ENCODE results near the gene KNOP1.
"Not testable (repeated sequence)": the region's sequence is repeated elsewhere in the genome, so short reads cannot be mapped to it uniquely, and the experiment has no call there.

The KNOP1 gene

DNA sequence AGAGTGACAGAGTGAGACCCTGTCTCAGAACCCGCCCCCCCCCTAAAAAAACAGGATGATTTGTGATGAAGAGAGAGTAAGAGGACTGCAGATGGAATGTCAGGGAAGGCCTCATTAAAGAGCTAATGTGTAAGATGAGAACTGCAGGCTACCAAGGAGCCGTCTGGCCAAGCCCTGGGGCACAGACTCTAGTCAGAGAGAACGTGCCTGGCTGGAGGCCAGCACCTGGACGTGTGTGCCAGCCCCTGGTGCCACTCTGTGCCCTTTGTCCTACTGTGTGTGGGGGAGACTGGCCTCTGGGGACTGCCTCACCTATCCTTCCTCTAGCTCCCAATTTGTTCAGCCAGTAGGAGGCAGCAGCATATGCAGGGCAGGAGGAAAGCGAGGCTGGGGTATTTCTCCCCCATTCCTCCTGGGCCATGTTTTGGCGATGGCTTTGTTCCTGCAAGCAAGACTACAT, 37.1 kb downstream of the KNOP1 start:
- DNase-seq: no peak

DNA sequence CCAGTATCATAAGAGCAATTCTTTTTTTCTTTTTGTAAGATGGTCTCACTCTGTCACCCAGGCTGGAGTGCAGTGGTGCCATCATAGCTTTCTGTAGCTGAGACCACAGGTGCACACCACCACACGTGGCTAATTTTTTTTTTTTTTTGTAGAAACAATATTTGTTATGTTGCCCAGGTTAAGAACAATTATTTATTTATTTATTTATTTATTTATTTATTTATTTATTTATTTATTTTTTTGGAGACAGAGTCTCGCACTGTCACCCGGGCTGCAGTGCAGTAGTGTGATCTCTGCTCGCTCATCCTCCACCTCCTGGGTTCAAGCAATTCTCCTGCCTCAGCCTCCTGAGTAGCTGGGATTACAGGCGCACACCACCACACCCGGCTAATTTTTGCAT, 38.7 kb downstream of the KNOP1 start:
- not testable (repeated sequence) for DNase-seq

DNA sequence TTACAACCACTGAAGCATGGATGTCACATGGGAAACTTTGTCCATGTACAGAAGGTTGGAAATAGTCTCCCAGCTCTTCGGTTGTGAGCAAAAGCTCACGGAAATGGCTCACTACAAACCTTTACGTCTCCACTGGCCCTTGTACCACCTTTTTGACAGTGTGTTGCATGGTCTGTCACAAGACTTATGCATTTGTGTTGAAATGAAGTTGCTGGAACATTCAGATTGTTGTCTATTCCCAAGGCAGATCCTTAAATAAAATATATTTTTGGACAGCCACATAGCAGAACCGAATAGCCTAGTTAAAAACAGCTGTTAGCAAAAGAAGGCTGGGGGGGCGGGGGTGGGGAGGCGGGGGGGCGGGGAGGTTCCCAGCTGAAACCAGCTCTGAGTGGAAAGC, 39.2 kb downstream of the KNOP1 start:
- no peak for DNase-seq

DNA sequence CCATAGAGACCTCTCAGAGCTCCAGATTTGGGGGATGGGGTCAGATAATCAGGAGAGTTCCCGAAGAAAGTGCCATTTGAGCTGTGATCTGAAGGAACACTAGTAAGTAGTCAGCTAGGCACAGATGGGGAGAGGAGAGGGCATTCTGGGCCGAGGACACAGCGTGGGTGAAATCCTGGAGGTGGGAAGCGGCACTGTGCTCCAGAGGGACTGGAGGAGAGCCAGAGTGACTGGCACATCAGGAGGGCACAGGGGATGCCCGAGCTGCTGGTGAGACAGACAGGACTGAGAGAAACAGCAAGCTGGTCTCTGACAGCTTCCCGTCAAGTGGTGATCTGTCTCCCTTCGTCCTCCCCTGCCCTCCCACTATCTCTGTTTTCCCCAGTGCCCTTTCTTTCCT, 40.6 kb downstream of the KNOP1 start:
- no peak for DNase-seq

DNA sequence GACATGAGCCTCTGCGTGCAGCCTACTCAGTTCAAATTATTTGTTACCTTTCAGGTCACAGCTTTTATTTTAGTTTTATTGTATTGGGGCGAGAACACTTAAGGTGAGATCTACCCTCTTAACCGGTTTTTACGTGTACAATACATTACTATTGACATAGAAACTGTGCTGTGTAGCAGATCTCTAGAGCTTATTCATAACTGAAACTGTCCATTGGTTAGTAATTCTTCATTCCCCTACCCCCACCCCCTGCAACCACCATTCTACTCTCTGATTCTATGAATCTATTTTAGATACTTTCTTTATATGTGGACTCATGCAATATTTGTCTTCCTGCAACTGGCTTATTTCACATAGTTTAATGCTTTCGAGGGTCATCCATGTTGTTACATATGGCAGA, 43.5 kb downstream of the KNOP1 start:
- no peak for DNase-seq

DNA sequence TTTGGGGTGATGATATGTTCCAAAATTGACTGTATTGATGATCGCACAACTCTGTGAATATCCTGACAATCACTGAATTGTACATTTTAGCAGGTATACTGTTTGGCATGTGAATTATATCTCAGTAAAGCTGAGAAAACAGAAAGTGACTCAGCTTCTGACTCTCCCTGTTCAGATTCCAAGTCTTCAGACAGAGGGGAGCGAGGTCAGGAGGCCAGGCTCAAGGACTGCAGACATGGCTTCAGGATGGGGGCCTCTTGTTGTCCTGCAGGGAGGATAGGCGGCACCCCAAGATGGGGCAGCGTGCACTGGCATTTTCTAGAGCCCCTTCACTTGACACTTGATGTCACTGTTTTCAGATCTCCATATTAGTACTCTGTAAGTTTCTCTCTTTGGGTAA, 45.6 kb downstream of the KNOP1 start:
- DNase-seq: no peak

DNA sequence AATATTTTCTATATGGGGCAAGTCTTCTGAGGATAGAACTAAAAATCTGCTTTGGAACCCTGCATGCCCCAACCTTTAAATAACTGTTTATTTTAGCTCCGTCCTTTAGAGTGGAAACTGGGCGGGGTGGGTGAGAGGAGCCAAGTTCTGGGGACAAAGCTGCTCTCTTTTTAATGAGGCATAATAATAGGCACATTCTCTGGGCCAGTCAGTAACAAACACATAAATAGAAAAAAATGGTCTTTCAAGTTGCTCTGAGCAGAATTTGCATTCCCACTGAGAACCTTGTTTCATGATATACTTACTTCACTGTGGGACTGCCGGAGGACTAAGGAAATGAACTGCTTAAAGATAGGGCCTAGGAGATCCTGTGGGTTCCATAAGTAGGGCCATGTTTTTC, 51.5 kb downstream of the KNOP1 start:
- DNase-seq: no peak

DNA sequence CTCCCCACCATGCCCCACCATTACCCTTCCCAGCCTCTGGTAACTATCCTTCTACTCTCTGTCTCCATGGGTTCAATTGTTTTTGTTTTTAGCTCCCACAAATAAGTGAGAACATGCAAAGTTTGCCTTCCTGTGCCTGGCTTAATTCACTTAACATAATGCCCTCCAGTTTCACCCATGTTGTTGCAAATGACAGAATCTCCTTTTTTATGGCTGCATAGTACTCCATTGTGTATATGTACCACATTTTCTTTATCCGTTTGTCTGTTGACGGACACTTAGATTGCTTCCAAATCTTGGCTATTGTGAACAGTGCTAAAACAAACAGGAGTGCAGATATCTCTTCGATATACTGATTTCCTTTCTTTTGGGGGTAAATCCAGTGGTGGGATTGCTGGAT, 52.7 kb downstream of the KNOP1 start:
- DNase-seq: not testable (repeated sequence)

DNA sequence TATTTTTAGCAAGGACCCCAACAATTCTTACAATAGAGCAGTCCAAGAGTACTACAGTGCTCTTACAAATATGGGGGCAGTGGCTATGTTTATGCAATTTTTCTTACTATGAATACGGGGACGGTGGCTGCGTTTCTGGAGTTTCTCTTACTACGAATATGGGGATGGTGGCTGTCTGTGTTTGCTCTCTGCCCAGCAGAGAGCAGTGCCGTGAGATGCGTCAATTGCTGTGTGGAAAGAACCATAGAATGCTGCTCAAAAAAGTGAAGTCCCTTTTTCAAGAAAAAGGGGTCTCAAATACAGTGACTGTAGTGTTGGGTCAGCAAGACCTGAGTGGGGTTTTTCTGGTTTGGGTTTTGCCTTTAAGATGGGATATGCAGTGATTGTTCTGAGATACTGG, 53.9 kb downstream of the KNOP1 start:
- no peak for DNase-seq

DNA sequence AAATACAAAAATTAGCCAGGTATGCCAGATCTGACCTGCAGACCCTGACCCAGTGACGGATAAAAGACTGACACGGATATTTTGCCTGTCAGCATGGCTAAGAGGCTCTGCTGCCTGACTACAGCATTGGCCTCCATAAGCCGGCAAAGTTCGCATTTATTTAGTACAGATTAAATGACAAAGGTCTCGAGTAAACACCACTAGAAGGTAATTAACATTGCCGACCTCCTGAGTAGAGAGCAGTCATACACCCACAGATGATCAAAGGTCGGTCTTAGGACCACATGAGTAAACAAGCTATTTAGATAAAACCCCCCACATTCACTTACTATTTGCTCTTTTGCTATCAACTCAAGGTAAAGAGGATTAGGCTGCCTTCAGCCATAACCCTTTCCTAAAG, 55.7 kb downstream of the KNOP1 start:
- no peak for DNase-seq

DNA sequence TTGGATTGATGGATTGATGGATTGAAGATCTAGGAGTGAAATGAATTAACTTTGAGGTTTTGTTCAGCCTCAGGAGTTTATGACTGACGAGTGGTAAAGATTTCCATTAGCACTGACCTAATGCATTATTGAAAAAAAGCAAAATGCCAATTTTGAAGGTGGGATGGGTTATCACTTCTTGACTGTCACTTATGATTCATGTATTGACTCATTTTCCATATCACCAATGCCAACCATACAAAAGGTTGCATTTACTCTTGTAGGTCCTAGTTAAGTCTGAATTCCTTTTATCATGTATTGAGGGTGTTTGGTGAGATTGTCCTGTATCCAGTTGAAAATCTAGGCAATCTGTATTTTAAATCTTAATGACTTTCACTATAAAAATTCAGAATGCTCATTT, 57.6 kb downstream of the KNOP1 start:
- no peak for DNase-seq

DNA sequence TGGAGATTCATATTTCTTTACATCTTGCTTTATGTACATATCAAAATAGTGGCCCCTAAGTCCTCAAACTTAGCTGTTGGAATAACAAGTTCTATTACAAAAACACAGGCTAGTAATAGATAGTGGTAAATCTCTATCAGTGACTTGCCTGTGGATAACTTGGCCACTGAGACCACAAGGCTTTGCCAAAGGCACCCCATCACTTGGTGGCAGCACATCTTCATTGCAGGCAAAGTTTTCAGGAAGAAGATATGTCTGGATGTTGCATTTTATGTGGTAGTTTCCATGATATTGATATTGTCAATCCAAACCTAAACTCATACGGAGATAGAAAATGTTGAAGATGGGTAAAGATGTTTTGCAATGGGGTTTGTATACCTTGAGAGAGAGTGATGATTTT, 58.5 kb downstream of the KNOP1 start:
- DNase-seq: no peak

DNA sequence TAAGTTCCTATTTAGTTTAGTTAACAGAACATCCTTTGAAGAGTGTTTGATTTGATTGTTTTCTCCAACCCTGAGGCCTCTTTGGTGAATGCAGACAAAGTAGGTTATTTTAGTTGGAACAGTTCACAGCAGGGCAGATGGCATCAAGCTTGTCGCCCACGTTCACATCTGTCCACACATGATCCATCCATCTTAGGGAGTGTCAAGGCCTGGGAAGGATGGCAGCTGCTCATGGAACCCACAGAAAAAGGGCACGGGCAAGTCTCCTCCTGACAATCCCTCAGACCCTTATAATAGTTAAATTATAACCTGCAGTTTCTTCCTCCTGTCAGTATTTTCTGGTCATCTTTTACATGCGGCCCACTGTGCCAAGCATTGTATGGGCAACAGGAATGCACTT, 60.2 kb downstream of the KNOP1 start:
- no peak for DNase-seq

DNA sequence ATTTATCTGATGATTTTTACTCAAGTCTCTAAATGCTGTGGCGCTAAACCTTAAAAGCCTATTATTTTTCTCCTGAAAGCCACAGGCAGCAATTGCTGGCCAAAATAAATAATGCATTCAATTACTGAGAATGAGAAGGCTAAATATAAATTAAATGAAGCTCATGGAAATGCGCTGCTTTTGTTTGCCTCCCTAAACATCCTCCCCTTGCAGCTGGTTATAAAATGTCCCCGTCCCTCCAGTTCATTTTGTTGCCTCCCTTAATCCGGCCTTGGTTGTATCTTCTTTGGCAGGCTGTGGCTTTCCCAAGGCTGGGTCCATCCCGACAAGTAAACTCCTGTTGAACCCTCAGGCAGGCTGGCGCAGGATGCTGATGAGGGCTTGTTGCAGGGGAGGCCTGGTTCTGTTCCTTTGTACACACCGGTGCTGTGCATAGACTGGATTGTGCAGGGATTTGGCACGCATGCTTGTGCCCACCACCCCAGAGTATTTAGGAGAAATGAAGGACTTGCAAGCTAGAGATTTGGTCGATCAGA, 62.7 kb downstream of the KNOP1 start:
- no peak for DNase-seq

DNA sequence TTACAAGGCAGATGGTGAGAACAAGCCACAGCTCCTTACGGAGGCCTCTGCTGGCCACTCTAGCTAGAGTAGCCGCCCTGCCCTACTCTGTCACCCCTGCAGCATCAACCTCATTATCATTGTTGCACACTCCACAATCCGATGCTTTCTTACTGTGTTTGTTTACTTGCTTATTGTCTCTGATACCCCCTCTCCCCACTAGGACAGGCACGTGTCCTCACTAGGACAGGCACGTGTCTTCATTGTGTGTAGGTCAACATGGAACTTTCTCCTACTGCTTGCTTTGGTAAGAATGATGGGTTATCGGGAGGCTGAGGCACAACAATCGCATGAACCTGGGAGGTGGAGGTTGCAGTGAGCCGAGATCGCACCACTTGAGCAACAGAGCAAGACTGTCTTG, 63.9 kb downstream of the KNOP1 start:
- no peak for DNase-seq
